Measurements from ENCODE around the gene LTO1.

LTO1 gene

DNA sequence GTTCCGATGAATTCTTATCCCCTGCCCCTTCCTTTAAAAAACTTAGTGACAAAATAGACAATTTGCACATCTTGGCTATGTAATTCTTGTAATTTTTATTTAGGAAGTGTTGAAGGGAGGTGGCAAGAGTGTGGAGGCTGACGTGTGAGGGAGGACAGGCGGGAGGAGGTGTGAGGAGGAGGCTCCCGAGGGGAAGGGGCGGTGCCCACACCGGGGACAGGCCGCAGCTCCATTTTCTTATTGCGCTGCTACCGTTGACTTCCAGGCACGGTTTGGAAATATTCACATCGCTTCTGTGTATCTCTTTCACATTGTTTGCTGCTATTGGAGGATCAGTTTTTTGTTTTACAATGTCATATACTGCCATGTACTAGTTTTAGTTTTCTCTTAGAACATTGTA lies 22.2 kb downstream of the LTO1 start:
- Histone ChIP-seq H3K9me3 (ENCODE audit: insufficient read depth, low read length) (no peaks in the 10 kb centered on the region), H3K4me3 (ENCODE audit: insufficient read length, low read depth) (no peak overlapping the region), H3K9ac (ENCODE audit: insufficient read length, low read depth) (no peak overlapping the region), H3K27me3 (ENCODE audit: insufficient read depth, insufficient read length) (no peaks in the 10 kb centered on the region), H3K36me3 (ENCODE audit: insufficient read depth, insufficient read length, low read length) (peaks cover 65% of the 10 kb centered on the region), H3K4me1 (ENCODE audit: insufficient read depth, insufficient read length) (peaks cover 20% of the 10 kb centered on the region)
- no peak for TF ChIP-seq YY1 (IDR thresholded peaks at IDR 0.05; ENCODE audit: insufficient read depth, insufficient read length)
- DNase-seq (ENCODE audit: low read depth, low spot score): no peak

DNA sequence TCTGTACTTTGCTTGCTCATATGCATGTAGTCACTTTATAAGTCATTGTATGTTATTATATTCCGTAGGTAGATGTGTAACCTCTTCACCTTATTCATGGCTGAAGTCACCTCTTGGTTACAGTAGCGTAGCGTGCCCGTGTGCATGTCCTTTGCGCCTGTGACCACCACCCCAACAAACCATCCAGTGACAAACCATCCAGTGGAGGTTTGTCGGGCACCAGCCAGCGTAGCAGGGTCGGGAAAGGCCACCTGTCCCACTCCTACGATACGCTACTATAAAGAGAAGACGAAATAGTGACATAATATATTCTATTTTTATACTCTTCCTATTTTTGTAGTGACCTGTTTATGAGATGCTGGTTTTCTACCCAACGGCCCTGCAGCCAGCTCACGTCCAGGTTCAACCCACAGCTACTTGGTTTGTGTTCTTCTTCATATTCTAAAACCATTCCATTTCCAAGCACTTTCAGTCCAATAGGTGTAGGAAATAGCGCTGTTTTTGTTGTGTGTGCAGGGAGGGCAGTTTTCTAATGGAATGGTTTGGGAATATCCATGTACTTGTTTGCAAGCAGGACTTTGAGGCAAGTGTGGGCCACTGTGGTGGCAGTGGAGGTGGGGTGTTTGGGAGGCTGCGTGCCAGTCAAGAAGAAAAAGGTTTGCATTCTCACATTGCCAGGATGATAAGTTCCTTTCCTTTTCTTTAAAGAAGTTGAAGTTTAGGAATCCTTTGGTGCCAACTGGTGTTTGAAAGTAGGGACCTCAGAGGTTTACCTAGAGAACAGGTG lies 23.1 kb downstream of the LTO1 start:
- Histone ChIP-seq H3K4me1 (ENCODE audit: insufficient read depth, insufficient read length) (peaks cover 11% of the 10 kb centered on the region), H3K4me3 (ENCODE audit: insufficient read length, low read depth) (no peak overlapping the region), H3K9ac (ENCODE audit: insufficient read length, low read depth) (no peak overlapping the region), H3K9me3 (ENCODE audit: insufficient read depth, low read length) (no peaks in the 10 kb centered on the region), H3K36me3 (ENCODE audit: insufficient read depth, insufficient read length, low read length) (peaks cover 75% of the 10 kb centered on the region), H3K27me3 (ENCODE audit: insufficient read depth, insufficient read length) (no peaks in the 10 kb centered on the region)
- DNase-seq (ENCODE audit: low read depth, low spot score): no peak
- no peak for TF ChIP-seq ZNF274 (IDR thresholded peaks at IDR 0.05; ENCODE audit: low read depth, low read length)
- no peak for TF ChIP-seq SUZ12 (IDR thresholded peaks at IDR 0.05; ENCODE audit: extremely low read depth, insufficient read depth, insufficient read length)
- TF ChIP-seq YY1 (IDR thresholded peaks at IDR 0.05; ENCODE audit: insufficient read depth, insufficient read length): no peak

- Histone ChIP-seq H3K4me1 (ENCODE audit: insufficient read depth, insufficient read length) (peaks cover 11% of the 10 kb centered on the region), H3K4me3 (ENCODE audit: insufficient read length, low read depth) (no peak overlapping the region), H3K36me3 (ENCODE audit: insufficient read depth, insufficient read length, low read length) (peaks cover 85% of the 10 kb centered on the region), H3K9me3 (ENCODE audit: insufficient read depth, low read length) (no peaks in the 10 kb centered on the region), H3K27me3 (ENCODE audit: insufficient read depth, insufficient read length) (no peaks in the 10 kb centered on the region), H3K9ac (ENCODE audit: insufficient read length, low read depth) (no peak overlapping the region)
- TF ChIP-seq ZNF274 (IDR thresholded peaks at IDR 0.05; ENCODE audit: low read depth, low read length): no peak
- no peak for TF ChIP-seq SUZ12 (IDR thresholded peaks at IDR 0.05; ENCODE audit: extremely low read depth, insufficient read depth, insufficient read length)
- TF ChIP-seq YY1 (IDR thresholded peaks at IDR 0.05; ENCODE audit: insufficient read depth, insufficient read length): no peak
- DNase-seq (ENCODE audit: low read depth, low spot score): no peak
Measured at GRCh38 chr11:69650832-69651344, 24.3 kb downstream of the LTO1 start.

- DNase-seq (ENCODE audit: low read depth, low spot score): no peak
- H3K27me3 ChIP-seq (ENCODE audit: insufficient read depth, insufficient read length): no peaks in the 10 kb centered on the region
- H3K9me3 ChIP-seq (ENCODE audit: insufficient read depth, low read length): no peaks in the 10 kb centered on the region
- no peak overlapping the region for H3K9ac ChIP-seq (ENCODE audit: insufficient read length, low read depth)
- peaks cover 17% of the 10 kb centered on the region for H3K4me1 ChIP-seq (ENCODE audit: insufficient read depth, insufficient read length)
- no peak for TF ChIP-seq ZNF274 (IDR thresholded peaks at IDR 0.05; ENCODE audit: low read depth, low read length)
- TF ChIP-seq SUZ12 (IDR thresholded peaks at IDR 0.05; ENCODE audit: extremely low read depth, insufficient read depth, insufficient read length): no peak
- TF ChIP-seq YY1 (IDR thresholded peaks at IDR 0.05; ENCODE audit: insufficient read depth, insufficient read length): no peak
- H3K36me3 ChIP-seq (ENCODE audit: insufficient read depth, insufficient read length, low read length): peaks cover 92% of the 10 kb centered on the region
- H3K4me3 ChIP-seq (ENCODE audit: insufficient read length, low read depth): no peak overlapping the region
Measured at GRCh38 chr11:69650081-69650831, 24.9 kb downstream of the LTO1 start.

DNA sequence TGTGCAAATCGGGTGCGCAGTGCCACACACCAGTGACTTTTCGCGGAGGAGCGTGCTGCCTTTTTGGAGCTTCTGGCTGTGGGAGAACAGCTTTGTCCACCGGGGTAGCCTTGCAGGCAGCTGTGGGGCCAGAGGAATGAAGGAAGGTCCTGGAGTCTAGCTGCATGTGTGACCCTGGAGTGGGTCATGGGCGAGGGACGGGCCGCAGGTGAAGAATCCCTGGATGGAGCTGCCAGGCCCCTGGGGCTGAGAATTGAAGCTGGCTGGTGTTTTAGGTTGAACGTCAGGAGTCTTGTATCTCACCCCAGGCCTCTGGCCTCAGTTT lies 25.6 kb downstream of the LTO1 start:
- DNase-seq (ENCODE audit: low read depth, low spot score): no peak
- H3K36me3 ChIP-seq (ENCODE audit: insufficient read depth, insufficient read length, low read length): peaks cover 98% of the 10 kb centered on the region
- H3K4me3 ChIP-seq (ENCODE audit: insufficient read length, low read depth): no peak overlapping the region
- TF ChIP-seq YY1 (IDR thresholded peaks at IDR 0.05; ENCODE audit: insufficient read depth, insufficient read length): no peak
- TF ChIP-seq ZNF274 (IDR thresholded peaks at IDR 0.05; ENCODE audit: low read depth, low read length): no peak
- TF ChIP-seq SUZ12 (IDR thresholded peaks at IDR 0.05; ENCODE audit: extremely low read depth, insufficient read depth, insufficient read length): no peak
- H3K9me3 ChIP-seq (ENCODE audit: insufficient read depth, low read length): no peaks in the 10 kb centered on the region
- no peak overlapping the region for H3K9ac ChIP-seq (ENCODE audit: insufficient read length, low read depth)
- peaks cover 19% of the 10 kb centered on the region for H3K4me1 ChIP-seq (ENCODE audit: insufficient read depth, insufficient read length)
- no peaks in the 10 kb centered on the region for H3K27me3 ChIP-seq (ENCODE audit: insufficient read depth, insufficient read length)

DNA sequence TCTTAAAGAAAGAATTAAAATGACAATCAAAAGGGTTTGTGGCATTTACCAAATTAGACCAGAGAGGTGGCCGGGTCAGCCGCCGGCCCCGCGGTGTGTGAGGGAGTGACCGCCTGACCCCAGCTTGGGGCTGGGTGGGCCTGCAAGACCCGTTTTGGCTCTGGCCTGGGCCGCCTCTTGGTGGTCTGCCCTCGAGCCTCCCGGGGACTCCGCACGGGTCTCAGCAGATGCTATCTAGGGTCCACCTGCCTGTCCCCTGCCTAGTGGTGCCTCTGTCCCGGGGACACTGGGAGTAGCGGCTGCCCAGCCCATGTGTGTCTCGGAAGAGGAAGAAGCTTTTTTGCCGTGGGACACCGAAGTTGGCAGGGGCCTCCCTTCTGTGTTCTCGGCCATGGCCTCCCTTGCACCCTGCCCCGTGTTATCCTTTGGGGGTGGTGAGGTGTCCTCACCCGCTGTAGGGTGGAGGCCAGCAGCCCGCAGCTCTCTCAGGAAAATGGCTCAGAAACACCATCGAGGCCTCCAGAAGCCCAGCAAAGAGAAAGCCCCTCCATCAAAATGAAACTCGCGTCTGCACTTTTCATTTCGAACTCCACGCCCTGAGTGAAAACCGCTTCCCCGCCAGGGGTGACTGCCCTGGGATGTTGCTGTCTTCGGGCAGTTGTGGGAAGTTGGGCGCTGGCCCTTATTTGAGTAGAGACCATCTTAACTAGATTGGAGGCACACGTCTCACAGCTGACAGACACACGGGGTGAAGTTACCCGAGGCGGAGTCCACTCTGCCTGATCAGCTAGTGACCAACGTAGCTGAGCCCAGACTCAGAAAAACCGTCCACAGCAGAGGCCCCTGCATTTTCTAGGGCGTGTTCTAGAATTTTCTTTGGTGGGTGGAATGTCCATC lies 26.2 kb downstream of the LTO1 start:
- peaks cover 24% of the 10 kb centered on the region for H3K4me1 ChIP-seq (ENCODE audit: insufficient read depth, insufficient read length)
- no peaks in the 10 kb centered on the region for H3K9me3 ChIP-seq (ENCODE audit: insufficient read depth, low read length)
- no peak overlapping the region for H3K9ac ChIP-seq (ENCODE audit: insufficient read length, low read depth)
- H3K4me3 ChIP-seq (ENCODE audit: insufficient read length, low read depth): no peak overlapping the region
- peaks cover 98% of the 10 kb centered on the region for H3K36me3 ChIP-seq (ENCODE audit: insufficient read depth, insufficient read length, low read length)
- no peak for DNase-seq (ENCODE audit: low read depth, low spot score)
- H3K27me3 ChIP-seq (ENCODE audit: insufficient read depth, insufficient read length): no peaks in the 10 kb centered on the region
- no peak for TF ChIP-seq ZNF274 (IDR thresholded peaks at IDR 0.05; ENCODE audit: low read depth, low read length)
- no peak for TF ChIP-seq YY1 (IDR thresholded peaks at IDR 0.05; ENCODE audit: insufficient read depth, insufficient read length)
- TF ChIP-seq SUZ12 (IDR thresholded peaks at IDR 0.05; ENCODE audit: extremely low read depth, insufficient read depth, insufficient read length): no peak
